T-helper 22 cell (primary cell): ENCODE measurements around the gene GGNBP2.
A peak's percentile ranks its signal among the peaks of the same experiment; 100 is the strongest.

Experiments
- DNase-seq: peaks from one replicate; pipeline ENCODE4 v3.0.0-alpha.2; 2020; ENCODE audit warnings: low read depth

Gene GGNBP2

GRCh38 chr17:36514856-36515255, 29.9 kb upstream of the GGNBP2 start:
- DNase-seq, result no peak

DNA sequence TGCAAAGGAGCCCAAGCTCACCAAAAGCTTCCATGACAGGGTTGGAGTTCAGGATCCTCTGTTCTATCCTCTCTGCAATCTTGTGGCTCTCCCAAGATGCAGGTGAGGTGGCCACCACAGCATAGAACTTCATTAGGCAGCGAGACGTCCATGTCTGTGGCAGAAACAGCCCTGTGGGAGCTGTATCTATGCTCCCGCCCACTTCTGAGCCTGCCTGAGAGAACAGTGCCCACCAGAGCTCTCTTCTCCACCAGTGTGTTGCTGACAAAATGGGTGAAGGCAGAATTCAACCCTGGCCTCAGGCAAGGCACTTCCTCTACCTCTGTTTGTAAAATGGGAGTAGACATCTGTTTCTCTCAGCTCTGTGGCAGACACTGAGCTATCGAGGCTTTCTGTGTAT, 28.9 kb upstream of the GGNBP2 start:
- no peak for DNase-seq

DNA sequence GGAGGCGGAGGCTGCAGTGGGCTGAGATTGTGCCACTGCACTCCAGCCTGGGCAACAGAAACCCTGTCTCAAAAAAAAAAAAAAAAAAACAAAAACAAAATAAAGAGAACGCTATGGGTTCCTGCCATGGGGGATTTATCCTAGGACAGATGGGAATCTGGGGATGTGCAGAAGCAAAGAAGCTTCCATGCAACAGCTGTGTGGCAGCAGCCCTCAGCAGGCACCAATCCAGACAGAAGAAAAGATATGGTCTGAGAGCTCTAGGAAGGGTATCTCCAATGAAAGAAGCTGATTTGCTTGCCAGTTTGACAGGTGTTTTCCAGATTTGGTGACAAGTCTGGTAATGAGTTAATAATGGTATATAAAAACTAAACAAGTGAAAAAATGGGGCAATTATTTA, 21.6 kb upstream of the GGNBP2 start:
- no peak for DNase-seq

GRCh38 chr17:36524428-36524876, 20.3 kb upstream of the GGNBP2 start:
- DNase-seq, result no peak

DNA sequence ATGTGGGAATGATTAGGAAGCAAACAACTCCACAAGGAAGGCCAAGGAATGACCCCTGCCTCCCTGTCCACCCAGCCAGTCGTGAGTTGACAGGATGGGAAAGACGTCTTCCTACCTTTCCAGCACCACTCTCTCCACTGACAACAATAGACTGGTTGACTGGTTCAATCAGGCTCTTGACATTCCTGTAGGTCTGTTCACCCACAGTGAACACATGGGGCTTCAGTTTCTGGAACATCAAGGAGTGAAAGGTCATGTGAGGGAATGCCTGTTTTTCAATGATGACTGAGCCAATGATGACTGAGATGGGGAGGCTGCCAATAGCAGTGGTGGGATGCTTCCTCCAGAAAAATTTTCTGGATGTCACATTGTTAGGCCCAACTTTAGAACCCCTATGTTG, 19.6 kb upstream of the GGNBP2 start:
- DNase-seq, result no peak

GRCh38 chr17:36525888-36526287, 18.8 kb upstream of the GGNBP2 start:
- DNase-seq, result no peak

DNA sequence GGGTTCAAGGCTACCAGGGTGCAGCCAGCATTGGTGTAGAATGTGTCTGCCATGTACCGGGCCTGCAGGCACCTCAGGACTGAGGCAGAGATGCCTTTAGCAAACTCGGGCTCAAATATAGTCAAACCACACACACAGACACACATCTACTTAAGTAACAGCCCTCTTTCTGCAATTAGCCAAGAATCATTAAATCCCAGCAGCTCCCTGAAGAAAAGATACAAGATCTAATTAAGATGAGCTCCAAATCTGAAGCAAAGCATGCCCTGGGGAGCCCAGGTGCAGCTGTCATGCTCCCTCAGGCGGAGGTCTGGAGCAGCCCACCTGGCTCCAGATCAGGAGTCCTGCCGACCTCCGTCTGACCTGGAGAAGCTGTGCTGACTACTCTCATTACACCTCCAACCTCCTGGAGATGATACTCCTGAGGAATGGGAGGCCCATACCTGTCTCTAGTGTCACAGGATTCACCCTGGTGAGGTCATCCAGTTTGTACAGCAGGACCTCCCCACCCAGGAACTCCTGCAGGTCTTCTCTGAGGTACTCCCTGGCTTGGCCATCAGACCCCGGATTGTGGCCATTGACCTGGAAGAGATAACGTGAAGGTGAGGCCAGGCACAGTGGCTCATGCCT, 17.0 kb upstream of the GGNBP2 start:
- no peak for DNase-seq

GRCh38 chr17:36529121-36529520, 15.6 kb upstream of the GGNBP2 start:
- no peak for DNase-seq

- no peak for DNase-seq
Measured at GRCh38 chr17:36532435-36532975, 12.2 kb upstream of the GGNBP2 start.

GRCh38 chr17:36533935-36534839, 10.5 kb upstream of the GGNBP2 start:
- peak; percentile 8 for DNase-seq

DNA sequence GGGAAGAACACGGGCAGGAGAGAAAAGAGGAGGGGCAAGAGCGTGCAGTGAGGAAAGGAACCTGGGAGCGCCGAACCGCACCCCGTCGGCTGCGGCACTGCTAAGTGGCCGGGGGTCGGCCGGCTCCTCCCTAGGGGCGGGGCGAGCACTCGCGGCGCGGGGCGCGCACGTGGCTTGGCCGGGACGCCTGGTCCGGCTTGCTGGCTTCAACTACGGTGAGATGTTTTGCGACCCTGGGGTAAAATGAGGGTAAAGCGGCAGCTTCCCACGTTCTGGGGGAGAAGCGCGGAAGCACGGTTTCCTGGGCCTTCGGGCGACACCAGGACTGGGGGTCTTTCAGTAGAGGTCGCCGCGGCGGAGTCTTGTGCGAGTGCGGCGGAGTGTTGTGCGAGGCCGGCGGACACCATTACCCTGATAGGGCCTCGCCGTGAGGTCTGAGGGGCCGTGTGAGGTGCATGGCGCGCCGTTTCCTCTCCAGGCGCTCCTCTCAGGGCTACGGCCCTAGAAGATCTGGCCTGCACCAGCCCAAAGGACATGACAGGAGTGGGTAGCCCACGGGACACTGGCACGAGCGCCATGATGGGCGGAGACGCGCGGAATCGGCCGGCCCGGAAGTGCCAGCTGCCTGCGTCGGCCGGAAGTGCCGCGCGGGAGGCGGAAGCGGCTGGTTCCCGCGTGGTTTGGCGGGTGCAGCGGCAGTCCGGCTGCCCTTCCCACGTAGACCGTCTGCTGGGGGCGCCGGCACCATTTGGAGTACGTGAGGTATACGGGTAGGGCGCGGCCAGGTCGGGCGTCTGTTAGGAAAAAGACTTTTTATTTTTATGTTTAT, 9.7 kb upstream of the GGNBP2 start, which contains the start of the genes MYO19 and PIGW:
Gene MYO19, minus strand, starts transcription at position 29 of the 829 bp plus-strand sequence. CDS start 2,330 bp downstream, outside the sequence.
Gene PIGW, plus strand, starts transcription at position 148 of the 829 bp plus-strand sequence. CDS start 2,115 bp downstream, outside the sequence.
- DNase-seq, result peak; percentile 75

DNA sequence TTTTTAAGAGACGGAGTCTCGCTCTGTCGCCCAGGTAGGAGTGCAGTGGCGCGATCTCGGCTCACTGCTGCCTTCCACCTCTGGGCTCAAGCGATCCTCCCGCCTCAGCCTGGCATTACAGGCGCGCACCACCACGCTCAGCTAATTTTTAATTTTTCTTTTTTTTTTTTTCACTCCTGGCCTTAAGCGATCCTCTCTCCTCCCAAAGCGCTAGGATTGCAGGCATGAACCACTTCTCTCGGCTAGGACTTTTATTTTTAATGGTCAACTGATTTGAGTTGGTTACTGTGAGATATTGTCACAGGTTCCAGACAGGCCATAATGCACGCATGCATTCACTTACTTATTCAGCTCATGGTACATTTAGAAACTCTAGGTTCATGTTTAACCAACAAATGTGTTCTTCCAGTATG, 9.0 kb upstream of the GGNBP2 start:
- no peak for DNase-seq

- DNase-seq, result no peak
Measured at GRCh38 chr17:36540696-36541095, 4.0 kb upstream of the GGNBP2 start.

- no peak for DNase-seq
Measured at GRCh38 chr17:36542755-36543154, 2.0 kb upstream of the GGNBP2 start.

GRCh38 chr17:36544044-36544306, 744 bp upstream of the GGNBP2 start:
- no peak for DNase-seq

- no peak for DNase-seq
Measured at GRCh38 chr17:36545077-36545464, 352 bp downstream of the GGNBP2 start.

GRCh38 chr17:36545465-36546417, 1.0 kb downstream of the GGNBP2 start:
- peak; percentile 96 for DNase-seq

- no peak for DNase-seq
Measured at GRCh38 chr17:36546418-36547093, 1.8 kb downstream of the GGNBP2 start.

GRCh38 chr17:36547776-36548175, 3.1 kb downstream of the GGNBP2 start:
- DNase-seq, result no peak
